Measurements from ENCODE around the gene MEGF8.

- no peak for TF ChIP-seq EZH2 (IDR thresholded peaks at IDR 0.05; ENCODE audit: insufficient read depth, poor library complexity, severe bottlenecking)
- TF ChIP-seq EZH2phosphoT487 (IDR thresholded peaks at IDR 0.05; ENCODE audit: insufficient read depth, low read depth) = no peak
Measured at GRCh38 chr19:42278452-42279154, 46.8 kb upstream of the MEGF8 start.
